Measurements from ENCODE around the gene LGR4.

LGR4 gene

DNA sequence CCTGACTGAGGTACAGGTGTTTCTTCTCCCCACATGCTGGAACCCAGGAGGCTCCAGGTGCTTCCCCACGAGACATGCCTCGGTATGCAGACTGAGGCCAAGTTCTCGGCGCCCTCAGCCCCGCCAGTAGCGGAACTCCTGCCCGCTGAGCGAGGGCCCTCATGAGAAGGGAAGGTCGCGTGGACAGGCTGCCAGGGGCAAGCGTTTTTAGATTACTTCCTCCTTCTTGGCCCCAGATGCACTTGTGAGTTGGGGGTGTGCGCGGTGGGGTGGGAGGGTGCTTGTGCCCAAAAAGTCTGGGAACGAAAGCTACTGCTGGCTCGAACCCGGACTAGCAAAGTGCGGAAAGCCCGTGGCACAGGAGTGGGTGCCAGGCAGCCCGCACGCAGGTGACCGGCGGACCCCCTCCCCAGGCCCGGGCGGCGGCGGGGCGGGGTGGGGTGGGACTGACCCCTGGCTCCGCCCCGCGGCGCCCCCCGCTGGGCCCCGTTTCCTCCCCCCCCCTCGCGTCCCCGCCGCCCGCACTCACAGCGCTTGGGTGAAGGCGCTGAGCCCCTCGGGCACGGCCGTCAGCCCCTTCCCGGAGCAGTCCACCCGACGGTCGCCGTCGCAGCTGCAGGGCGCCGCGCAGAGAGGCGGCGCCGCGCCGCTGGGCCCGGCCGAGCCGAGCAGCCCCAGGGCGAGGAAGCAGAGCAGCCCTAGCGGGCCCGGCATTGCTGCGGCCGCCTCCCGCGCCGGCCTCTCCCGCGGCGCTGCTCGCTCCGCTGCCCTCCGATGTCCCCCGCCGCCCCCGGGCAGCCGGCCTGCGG lies 797 bp downstream of the LGR4 start:
- Mint-ChIP-seq H3K4me1 (ENCODE audit: low read depth) (peaks cover 18% of the 10 kb centered on the region), H3K27ac (no peak overlapping the region), H3K9me3 (no peaks in the 10 kb centered on the region), H3K4me3 (peak overlapping the region; percentile 74), H3K36me3 (ENCODE audit: low read depth) (peaks cover 3% of the 10 kb centered on the region), H3K27me3 (peaks cover 52% of the 10 kb centered on the region)
- DNase-seq, result peak; percentile 52

DNA sequence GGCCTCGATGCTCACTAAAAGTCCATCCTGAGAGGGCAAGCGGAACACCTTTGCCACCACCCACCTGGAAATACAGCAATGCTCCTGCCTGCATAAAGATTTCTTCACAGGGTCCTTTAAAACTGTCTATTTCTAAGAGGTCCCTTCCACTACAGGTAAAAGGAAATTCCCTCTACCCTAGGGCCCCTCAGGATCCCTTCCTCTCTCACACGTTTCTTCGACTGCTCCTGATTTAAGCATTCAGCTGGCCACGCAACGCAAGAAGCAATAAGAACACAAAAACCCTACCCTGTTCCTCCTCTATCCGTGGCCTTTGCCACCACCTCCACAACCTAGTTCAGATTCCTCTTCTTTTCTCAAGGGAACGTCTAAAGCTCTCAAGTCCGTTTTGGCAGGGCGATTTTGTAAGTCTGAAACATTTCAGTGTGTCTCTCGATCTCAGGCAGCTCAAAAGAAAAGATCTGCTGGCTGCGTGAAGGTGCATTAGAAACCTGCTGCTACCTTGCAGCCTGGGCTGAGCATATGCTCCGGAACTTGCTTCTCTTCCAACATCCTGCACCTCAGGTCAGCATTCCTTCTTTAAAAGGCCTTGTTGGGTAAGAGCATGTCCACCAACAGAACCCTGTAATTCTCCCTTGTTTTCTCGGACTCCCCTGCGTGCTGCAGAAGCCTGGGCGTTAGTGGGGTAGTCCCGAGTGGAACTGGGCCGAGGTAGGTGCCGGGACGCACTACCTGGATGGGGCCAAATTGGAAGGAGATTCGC lies 1.6 kb downstream of the LGR4 start:
- Mint-ChIP-seq H3K4me1 (ENCODE audit: low read depth) (peaks cover 18% of the 10 kb centered on the region), H3K4me3 (peak overlapping the region; percentile 74), H3K27ac (no peak overlapping the region), H3K9me3 (no peaks in the 10 kb centered on the region), H3K27me3 (peaks cover 52% of the 10 kb centered on the region), H3K36me3 (ENCODE audit: low read depth) (peaks cover 3% of the 10 kb centered on the region)
- no peak for DNase-seq

DNA sequence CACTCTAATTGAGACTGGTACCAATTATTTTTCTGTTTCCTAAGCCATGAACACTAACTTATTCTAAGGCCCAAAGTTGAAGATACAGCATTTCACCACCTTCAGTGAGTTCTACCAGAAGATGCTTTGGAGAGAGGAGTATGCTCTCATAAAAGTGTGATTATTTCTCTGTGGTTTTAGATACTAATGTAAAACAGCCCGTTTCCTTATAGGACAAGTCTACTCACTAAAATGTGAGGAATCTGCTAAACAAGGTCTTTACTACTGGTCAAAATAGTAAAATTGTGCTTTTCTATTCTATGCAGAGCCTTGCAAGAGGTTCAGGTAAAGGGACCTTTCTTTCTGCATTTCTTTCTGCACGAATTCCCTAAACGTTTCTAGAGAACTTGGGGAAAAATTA lies 2.4 kb downstream of the LGR4 start:
- no peak overlapping the region for H3K4me3 Mint-ChIP-seq
- DNase-seq, result no peak
- H3K9me3 Mint-ChIP-seq, result no peaks in the 10 kb centered on the region
- peaks cover 52% of the 10 kb centered on the region for H3K27me3 Mint-ChIP-seq
- peaks cover 18% of the 10 kb centered on the region for H3K4me1 Mint-ChIP-seq (ENCODE audit: low read depth)
- H3K36me3 Mint-ChIP-seq (ENCODE audit: low read depth), result peaks cover 3% of the 10 kb centered on the region
- no peak overlapping the region for H3K27ac Mint-ChIP-seq

DNA sequence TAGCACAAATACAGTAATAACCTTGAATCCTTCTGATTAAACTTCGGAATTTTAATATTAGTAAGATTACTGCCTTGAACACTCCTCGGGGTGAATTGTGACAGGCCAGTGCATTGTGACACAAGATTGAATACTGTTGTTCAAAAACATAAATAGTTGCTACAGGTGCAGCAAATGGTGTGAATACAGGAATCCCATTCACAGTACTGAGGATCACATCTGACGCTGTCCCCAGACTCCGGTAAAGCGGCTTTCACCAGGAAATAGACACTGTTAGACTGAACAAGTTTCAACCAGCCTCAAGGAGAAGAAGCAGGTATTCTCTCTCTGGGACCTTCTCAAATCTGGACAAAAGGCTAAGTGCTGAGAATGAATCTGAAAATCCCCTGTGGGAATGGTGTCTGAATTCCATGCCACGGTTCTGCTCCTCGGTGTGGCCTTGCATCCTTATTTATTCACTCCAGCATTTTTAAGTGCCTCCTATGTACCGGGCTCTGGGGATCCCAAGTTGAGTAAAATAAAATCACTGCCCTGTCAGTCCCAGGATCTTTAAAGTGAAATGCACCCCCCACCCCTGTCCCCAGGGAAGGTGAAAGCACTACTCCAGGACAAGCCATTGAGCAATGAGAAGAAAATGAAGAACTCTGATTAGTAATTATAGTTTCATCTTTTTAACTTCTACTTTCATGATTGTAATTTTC lies 3.4 kb downstream of the LGR4 start:
- Mint-ChIP-seq H3K27me3 (peaks cover 52% of the 10 kb centered on the region), H3K9me3 (no peaks in the 10 kb centered on the region), H3K36me3 (ENCODE audit: low read depth) (peaks cover 3% of the 10 kb centered on the region), H3K4me1 (ENCODE audit: low read depth) (peaks cover 18% of the 10 kb centered on the region), H3K27ac (no peak overlapping the region), H3K4me3 (no peak overlapping the region)
- DNase-seq, result no peak

DNA sequence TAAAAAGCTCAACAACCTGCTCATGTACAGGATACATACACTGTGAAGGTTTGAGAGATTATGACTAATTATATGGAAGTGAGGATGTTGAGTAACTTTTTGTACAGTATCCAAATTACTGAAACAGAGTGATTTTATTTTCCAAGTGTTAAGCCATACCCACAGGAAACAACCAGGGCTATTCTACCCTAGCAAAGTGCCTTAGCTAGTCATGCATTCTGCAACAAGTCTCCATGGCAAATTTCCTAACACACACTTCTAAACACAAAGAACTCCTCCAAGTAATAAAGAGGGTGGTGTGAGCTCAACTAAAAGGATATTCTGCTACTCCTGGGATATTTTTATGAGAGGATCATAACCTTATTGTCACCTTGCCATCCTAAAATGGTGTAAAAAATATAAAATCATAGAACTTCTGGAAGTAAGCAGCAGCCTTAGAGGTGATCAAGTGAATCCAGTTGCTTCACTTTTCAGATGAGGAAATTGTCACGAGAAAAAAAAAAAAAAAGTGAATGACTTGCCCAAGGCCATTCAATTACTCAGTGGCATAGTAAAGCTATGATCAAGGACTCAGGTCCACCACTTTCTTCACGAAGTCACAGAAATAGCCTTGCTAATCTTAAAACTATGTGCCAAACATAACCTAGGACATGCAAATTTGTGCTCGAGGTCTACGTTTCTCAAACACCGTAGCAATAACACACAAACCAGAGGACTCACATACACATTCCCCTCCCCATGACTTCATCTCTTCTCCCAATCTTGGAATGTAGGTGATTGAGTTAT lies 4.2 kb downstream of the LGR4 start:
- Mint-ChIP-seq H3K4me3 (no peak overlapping the region), H3K27me3 (peaks cover 55% of the 10 kb centered on the region), H3K27ac (no peak overlapping the region), H3K36me3 (ENCODE audit: low read depth) (peaks cover 3% of the 10 kb centered on the region), H3K4me1 (ENCODE audit: low read depth) (peaks cover 18% of the 10 kb centered on the region), H3K9me3 (no peaks in the 10 kb centered on the region)
- no peak for DNase-seq

DNA sequence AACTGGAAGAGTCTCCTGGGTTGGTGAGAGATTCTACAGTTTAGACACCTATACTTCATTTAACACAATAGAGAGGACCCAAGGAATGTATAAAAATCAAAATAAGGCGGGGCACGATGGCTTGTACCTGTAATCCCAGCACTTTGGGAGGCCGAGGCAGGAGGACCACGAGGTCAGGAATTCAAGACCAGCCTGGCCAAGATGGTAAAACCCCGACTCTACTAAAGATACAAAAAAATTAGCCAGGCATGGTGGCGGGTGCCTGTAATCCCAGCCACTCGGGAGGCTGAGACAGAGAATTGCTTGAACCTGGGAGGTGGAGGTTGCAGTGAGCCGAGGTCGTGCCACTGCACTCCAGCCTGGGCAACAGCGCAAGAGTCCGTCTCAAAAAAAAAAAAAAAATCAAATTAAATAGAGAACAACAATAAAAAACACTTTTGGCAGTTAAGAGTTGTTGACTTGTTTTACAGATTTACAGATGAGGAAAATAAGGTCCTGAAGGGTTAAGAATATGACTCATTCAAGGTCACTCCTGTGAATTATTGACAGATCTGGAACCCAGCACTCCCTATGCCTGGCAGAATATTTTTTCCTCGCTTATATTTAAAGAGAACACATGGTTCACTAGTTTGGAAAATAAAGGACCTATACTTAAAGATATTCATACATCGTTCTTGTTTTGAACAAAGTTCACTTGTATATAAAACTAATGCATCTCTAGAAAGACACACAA lies 5.2 kb downstream of the LGR4 start:
- Mint-ChIP-seq H3K27ac (no peak overlapping the region), H3K4me3 (no peak overlapping the region), H3K36me3 (ENCODE audit: low read depth) (no peaks in the 10 kb centered on the region), H3K9me3 (no peaks in the 10 kb centered on the region), H3K27me3 (peaks cover 46% of the 10 kb centered on the region), H3K4me1 (ENCODE audit: low read depth) (peaks cover 10% of the 10 kb centered on the region)
- DNase-seq, result no peak

DNA sequence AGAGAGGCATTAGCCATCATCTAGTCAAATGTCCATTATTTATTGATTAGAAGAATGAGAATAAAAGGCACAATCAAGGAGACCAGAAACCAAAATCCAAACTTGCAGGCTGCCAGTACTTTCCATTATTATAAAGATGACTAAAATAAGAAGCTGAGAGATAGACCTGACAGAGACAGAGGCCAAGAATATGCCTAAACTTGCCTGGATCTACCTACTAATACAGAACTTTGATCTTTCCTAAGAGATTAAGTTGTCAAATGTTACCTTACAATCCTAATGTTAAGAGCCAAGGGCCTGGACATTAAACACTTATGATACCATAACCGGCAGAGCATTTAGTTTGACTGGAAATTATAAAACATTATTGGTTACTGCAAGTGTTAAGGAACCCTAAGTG lies 6.2 kb downstream of the LGR4 start:
- Mint-ChIP-seq H3K36me3 (ENCODE audit: low read depth) (no peaks in the 10 kb centered on the region), H3K27ac (no peak overlapping the region), H3K4me1 (ENCODE audit: low read depth) (peaks cover 7% of the 10 kb centered on the region), H3K9me3 (no peaks in the 10 kb centered on the region), H3K4me3 (no peak overlapping the region), H3K27me3 (peaks cover 46% of the 10 kb centered on the region)
- DNase-seq, result no peak

DNA sequence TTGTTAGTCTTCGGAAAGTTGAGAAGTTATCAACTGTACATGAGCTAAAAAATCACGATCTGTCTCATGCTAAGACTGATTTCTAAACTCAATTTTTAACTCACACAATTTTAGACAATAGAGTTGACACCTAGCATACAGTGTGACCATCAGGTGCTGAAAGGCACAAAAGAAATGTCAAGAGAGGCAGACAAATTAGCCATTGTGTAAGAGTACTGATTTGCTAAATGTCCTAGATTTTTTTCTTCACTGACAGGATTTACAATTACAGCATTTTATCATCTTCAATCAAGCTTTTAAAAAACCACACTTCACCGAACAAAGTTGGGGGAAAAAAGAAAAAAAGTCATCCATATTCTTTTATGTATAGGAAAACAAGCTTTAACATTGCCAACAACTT lies 7.0 kb downstream of the LGR4 start:
- no peaks in the 10 kb centered on the region for H3K36me3 Mint-ChIP-seq (ENCODE audit: low read depth)
- peaks cover 2% of the 10 kb centered on the region for H3K4me1 Mint-ChIP-seq (ENCODE audit: low read depth)
- H3K27ac Mint-ChIP-seq, result no peak overlapping the region
- H3K27me3 Mint-ChIP-seq, result peaks cover 39% of the 10 kb centered on the region
- no peak for DNase-seq
- H3K9me3 Mint-ChIP-seq, result no peaks in the 10 kb centered on the region
- no peak overlapping the region for H3K4me3 Mint-ChIP-seq

DNA sequence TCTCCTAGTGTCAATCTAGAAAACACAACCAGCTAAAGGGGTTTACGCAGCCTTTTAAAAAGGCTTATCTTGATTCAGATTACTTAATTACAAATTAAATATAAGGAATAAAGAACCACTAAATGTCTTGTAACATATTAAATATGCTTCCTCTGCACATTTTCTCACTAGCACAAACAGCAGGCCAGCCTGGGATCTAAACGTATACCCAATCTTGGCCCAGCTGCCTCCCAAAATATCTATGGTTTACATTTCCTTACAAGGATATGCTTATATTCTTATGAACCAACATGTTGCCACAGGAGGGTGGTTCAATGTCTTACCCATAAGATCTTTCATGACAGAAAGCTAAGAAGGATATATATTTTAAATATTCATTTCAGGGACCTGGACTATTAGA lies 7.7 kb downstream of the LGR4 start:
- no peaks in the 10 kb centered on the region for H3K36me3 Mint-ChIP-seq (ENCODE audit: low read depth)
- no peaks in the 10 kb centered on the region for H3K4me1 Mint-ChIP-seq (ENCODE audit: low read depth)
- no peaks in the 10 kb centered on the region for H3K9me3 Mint-ChIP-seq
- no peak overlapping the region for H3K4me3 Mint-ChIP-seq
- peaks cover 32% of the 10 kb centered on the region for H3K27me3 Mint-ChIP-seq
- DNase-seq, result no peak
- no peak overlapping the region for H3K27ac Mint-ChIP-seq

DNA sequence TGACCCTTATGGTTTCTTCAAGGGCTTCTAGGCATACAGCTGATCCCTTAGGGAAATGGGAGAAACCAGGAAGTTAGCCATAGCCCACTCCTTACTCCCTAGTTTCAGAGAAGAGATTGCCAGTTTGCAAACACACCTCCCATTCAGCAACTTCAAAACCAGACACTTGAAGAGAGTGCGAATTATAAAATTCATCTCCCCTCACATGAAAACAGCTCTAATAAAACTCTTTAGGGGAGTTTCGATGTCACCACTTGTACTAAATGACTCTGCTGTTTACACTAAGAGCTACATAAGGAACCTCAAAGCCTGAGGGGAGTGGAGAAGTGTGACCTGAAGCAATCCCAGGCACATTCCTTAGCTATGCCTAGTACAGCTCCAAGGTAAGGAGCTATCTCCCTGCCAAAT lies 8.3 kb downstream of the LGR4 start:
- Mint-ChIP-seq H3K36me3 (ENCODE audit: low read depth) (no peaks in the 10 kb centered on the region), H3K27ac (no peak overlapping the region), H3K27me3 (peaks cover 27% of the 10 kb centered on the region), H3K4me1 (ENCODE audit: low read depth) (no peaks in the 10 kb centered on the region), H3K9me3 (no peaks in the 10 kb centered on the region), H3K4me3 (no peak overlapping the region)
- DNase-seq, result no peak

DNA sequence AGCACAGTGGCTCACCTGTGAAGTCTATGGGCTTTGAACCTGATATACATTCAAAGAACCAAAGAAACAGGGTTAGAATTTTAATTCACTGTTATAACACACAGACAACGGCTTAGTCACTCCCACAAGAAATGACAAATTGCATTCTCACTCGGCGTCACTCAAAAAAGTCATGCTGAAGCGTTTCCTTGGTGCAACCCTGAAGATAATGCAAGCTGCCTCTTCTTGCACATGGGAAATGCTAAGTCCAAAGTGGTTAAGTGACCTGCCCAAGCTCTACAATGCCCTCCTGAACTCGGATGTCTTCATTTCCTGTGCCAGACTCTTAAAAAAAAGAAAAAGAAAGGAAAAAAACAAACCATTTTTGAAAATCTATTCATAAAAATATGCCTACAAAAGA lies 10.0 kb downstream of the LGR4 start:
- peaks cover 13% of the 10 kb centered on the region for H3K27me3 Mint-ChIP-seq
- no peak overlapping the region for H3K4me3 Mint-ChIP-seq
- DNase-seq, result no peak
- H3K36me3 Mint-ChIP-seq (ENCODE audit: low read depth), result no peaks in the 10 kb centered on the region
- H3K9me3 Mint-ChIP-seq, result no peaks in the 10 kb centered on the region
- H3K4me1 Mint-ChIP-seq (ENCODE audit: low read depth), result no peaks in the 10 kb centered on the region
- H3K27ac Mint-ChIP-seq, result no peak overlapping the region

DNA sequence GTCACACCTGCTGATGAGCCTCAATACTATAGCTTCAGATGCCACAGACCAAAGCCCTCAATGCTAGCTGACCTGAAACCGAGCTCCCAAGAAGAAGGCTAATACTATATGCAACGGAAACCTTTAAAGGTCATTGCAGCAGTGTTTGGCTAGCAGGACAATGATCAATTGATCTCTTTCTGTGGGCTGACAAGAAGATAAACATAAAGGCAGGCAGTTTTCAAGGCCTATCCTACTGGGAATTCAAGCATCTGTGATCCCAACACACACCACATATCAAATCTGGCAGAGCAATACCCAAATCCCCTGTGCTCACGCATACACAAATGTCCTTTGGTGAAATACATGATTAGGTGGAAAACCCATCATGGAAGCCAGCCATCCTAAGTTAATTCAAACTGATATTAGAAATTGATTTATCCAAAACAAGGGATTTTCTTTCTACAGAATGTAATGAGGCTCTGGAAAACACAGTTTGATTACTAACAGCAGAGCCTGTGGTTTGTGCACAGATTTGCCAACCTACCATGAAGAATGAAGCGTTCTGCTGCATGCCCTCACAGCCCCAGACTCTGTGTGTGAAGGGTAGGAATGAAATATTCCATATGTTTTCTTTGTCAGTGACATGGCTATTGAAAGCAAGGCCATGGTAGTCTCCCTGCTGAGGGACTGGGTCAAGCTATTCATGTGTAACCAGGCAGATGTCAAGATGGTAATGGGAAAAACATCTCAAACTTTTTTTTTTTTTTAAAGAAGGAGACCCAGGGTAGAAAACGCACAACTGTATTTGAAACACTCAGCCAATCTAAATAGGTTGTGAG lies 12.2 kb downstream of the LGR4 start:
- Mint-ChIP-seq H3K27ac (no peak overlapping the region), H3K27me3 (peaks cover 10% of the 10 kb centered on the region), H3K9me3 (no peaks in the 10 kb centered on the region), H3K4me3 (no peak overlapping the region), H3K36me3 (ENCODE audit: low read depth) (no peaks in the 10 kb centered on the region), H3K4me1 (ENCODE audit: low read depth) (no peaks in the 10 kb centered on the region)
- DNase-seq, result no peak

DNA sequence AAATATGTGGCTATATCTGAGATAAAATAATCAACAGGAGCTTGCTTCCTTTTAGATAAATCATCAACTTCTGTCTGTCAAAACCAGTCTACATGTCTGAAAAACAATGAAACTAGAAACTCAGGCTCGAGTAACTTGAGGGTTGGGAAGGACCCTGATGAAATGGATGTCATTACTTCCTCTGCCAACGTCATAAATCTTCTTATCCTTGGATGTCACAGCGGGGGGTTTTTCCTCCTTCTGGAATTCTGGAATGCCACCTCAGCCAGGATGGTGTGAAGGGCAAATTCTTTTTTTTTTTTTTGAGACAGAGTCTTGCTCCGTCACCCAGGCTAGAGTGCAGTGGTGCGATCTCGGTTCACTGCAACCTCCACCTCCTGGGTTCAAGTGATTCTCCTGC lies 13.4 kb downstream of the LGR4 start:
- Mint-ChIP-seq H3K27ac (no peak overlapping the region), H3K4me3 (no peak overlapping the region), H3K4me1 (ENCODE audit: low read depth) (no peaks in the 10 kb centered on the region), H3K9me3 (no peaks in the 10 kb centered on the region), H3K27me3 (peaks cover 9% of the 10 kb centered on the region), H3K36me3 (ENCODE audit: low read depth) (no peaks in the 10 kb centered on the region)
- no peak for DNase-seq

Data from activated T-cell treated with anti-CD3 and anti-CD28 coated beads, Interleukin-2, amount 50 U/mL, for 24 hours (primary cell).